ENCODE results near the gene NTRK1.

Gene NTRK1

DNA sequence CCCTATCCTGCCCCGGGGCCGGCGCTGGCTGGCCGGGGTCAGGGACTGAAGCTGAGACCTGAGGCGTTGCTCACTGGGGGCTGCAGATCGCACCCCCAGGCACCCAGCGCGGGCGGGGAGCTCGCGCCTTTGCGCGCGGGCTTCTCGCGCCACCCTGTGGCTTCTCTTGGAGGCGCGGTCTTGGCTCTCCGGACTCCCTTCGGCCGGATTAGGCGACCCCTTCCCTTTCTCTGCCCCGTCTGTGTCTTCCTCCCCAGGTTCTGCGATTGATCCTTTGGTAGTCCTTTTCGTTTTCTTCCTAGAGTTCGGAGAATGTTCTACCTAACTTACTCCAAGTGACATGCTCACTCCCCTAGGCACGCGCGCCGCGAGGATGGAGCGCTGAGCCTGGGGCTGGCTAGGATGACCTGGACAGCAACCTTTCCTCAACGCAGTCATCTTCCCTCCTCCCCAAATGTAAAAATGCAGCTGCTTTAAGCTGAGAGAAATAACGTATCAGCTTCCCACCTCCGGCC is 495 bp upstream of the NTRK1 start:
- TF ChIP-seq CTCF (IDR thresholded peaks at IDR 0.05; ENCODE audit: borderline replicate concordance, control extremely low read depth, extremely low read depth, insufficient read depth, missing control alignments) = peak; percentile 77
- DNase-seq (ENCODE audit: low spot score) = peak; percentile 90
- in situ Hi-C loops (cut with MboI; ENCODE audit: low sequenced_read_pairs, unreplicated experiment) = no loop called here

DNA sequence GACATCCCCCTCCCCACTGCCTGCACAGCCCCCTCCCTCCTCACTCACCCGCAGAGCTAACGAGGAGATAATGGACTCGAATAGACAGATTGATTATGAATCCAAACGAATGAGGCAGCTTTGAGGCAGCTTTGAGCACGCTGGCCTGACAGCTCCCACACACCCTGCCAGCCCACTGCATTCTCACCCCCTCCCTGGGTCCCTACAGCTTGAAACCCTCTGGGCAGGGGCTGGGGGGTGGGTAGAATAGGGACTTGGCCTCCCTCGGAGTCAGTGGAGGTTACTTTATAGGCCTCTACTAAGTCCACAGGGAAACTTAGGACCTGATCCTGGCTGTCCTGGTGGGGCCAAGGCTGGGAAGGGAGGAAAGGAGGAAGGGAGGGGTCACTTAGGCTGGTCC is 1.9 kb downstream of the NTRK1 start:
- DNase-seq (ENCODE audit: low spot score) = no peak
- TF ChIP-seq CTCF (IDR thresholded peaks at IDR 0.05; ENCODE audit: borderline replicate concordance, control extremely low read depth, extremely low read depth, insufficient read depth, missing control alignments) = no peak
- in situ Hi-C loops (cut with MboI; ENCODE audit: low sequenced_read_pairs, unreplicated experiment) = no loop called here

DNA sequence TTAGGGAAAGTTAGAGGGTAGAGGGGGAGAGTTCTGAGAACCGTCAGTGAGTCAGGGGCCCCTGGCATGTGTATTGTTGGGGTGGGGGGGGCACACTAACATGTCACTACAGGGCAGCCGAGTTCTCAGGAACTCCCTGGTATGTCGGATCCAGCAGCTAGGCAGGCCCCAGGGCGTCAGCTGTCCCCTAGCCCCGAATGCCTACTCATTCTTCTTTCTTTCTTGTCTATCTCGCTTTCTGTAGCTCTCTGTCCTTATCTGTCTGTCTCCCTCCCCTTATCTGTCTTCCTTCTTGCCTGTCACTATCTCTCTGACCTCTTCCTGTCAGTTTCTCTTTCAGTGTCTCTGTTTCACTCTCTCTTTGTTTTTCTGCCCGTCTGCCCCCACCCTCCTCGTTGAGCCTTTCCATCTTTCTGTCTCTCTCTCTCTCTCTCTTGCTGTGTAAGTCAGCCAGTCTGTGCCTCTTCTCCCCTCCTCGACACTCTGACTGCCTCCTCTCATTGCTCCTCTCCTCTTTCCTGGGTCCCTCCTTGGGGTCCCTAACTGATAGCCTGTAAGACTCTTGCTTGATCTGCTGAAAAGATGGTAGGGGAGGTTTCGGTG is 2.4 kb downstream of the NTRK1 start:
- in situ Hi-C loops (cut with MboI; ENCODE audit: low sequenced_read_pairs, unreplicated experiment) = no loop called here
- TF ChIP-seq CTCF (IDR thresholded peaks at IDR 0.05; ENCODE audit: borderline replicate concordance, control extremely low read depth, extremely low read depth, insufficient read depth, missing control alignments) = no peak
- DNase-seq (ENCODE audit: low spot score) = no peak

- in situ Hi-C loops (cut with MboI; ENCODE audit: low sequenced_read_pairs, unreplicated experiment) = no loop called here
- no peak for DNase-seq (ENCODE audit: low spot score)
- no peak for TF ChIP-seq CTCF (IDR thresholded peaks at IDR 0.05; ENCODE audit: borderline replicate concordance, control extremely low read depth, extremely low read depth, insufficient read depth, missing control alignments)
Observed at GRCh38 chr1:156863631-156864030, 3.0 kb downstream of the NTRK1 start.

DNA sequence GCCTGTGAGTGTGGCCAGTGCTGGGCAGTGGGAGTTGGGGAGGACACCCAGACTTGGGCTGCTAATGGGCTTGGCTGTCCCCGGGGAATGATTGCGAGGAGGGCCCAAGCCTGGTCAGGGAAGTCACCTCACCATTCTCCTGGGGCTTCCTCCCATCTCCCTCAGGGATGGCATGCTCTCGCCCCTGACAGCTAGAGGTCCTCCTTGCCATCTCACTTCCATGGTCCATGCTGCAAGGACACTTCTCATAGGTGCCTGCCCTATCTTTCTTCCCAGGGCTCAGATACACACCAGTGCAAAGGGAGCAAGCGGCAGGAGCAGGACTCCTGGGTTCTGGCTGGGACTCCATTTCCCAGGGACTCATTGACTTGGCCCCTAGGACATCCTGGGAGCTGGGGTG is 4.1 kb downstream of the NTRK1 start:
- no peak for TF ChIP-seq CTCF (IDR thresholded peaks at IDR 0.05; ENCODE audit: borderline replicate concordance, control extremely low read depth, extremely low read depth, insufficient read depth, missing control alignments)
- DNase-seq (ENCODE audit: low spot score) = no peak
- in situ Hi-C loops (cut with MboI; ENCODE audit: low sequenced_read_pairs, unreplicated experiment) = no loop called here

DNA sequence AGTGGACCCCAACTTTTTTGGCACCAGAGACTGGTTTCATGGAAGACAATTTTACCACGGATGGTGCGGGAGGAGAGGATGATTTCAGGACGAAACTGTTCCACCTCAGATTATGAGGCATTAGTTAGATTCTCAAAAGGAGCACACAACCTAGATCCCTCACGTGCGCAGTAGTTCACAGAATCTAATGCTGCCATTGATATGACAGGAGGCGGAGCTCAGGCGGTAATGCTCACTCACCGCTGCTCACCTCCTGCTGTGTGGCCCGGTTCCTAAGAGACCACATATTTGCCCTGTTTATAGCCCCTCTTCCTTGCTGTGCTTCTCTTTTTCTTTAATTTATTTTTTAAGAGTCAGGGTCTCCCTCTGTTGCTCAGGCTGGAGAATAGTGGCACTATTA is 4.6 kb downstream of the NTRK1 start:
- no peak for DNase-seq (ENCODE audit: low spot score)
- TF ChIP-seq CTCF (IDR thresholded peaks at IDR 0.05; ENCODE audit: borderline replicate concordance, control extremely low read depth, extremely low read depth, insufficient read depth, missing control alignments) = no peak
- in situ Hi-C loops (cut with MboI; ENCODE audit: low sequenced_read_pairs, unreplicated experiment) = no loop called here
